ENCODE measurements around the gene RAB8A. TPM values are rescaled to one million over a fixed set of nuclear protein-coding genes. Genes with fewer than 3 reads are reported as not detected.

Gene RAB8A
- total RNA-seq, 2 donors from 2014 or later = 67.7 to 86.0 TPM

DNA sequence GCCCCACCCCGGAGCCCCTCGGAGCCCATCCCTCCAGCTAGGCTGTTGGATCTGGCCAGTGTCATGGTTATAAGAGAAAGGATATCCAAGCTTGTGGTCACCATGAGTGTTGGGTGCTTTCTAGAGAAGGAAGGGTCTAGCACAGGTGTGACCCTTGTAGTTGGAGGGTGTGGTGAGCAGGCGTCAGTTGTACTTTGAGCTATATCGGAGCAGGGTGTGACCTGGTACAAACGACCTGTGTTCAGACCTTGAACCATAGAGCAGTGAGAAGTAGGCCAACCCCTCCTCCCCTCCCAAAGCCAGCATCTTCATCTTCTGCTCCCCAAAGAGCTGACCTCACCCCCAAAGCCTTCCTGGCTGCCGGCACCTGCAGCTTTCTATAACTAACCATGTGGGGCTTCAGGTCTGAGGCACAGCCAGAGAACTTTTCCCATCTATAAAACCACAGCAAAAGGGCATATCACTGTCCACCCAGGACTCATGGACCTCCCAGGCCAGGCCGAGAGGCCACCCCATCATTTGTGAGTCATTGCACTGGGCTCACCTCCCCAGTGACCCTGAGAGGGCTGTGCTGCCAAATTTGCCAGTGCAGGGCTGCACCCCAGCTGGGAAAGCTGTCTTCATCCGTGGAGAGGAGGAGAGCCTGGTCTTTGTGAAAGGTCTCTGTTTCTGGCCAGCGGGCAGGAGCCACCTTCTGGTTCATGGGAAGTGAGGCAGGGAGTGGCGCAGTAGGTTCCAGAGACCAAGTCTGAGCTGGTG, 14.2 kb downstream of the RAB8A start:
- no peak overlapping the region for H3K4me3 ChIP-seq (ENCODE audit: low read length)
- no peaks in the 10 kb centered on the region for H3K9me3 ChIP-seq (ENCODE audit: control insufficient read depth, low read length)
- Mint-ChIP-seq H3K9me3 (no peaks in the 10 kb centered on the region), H3K4me1 (no peaks in the 10 kb centered on the region), H3K4me3 (no peak overlapping the region), H3K27ac (no peak overlapping the region), H3K36me3 (ENCODE audit: low read depth) (peaks cover 65% of the 10 kb centered on the region), H3K27me3 (ENCODE audit: insufficient read depth) (no peaks in the 10 kb centered on the region)
- H3K27me3 ChIP-seq (ENCODE audit: control insufficient read depth, insufficient read depth, low read length, poor library complexity, severe bottlenecking) = no peaks in the 10 kb centered on the region
- TF ChIP-seq CTCF (conservative IDR thresholded peaks at IDR 0.05) = no peak
- H3K4me1 ChIP-seq (ENCODE audit: control insufficient read depth, insufficient read depth, low read length) = no peaks in the 10 kb centered on the region
- DNase-seq = no peak
- 78 to 83% methylated on average over 5 to 10 of the region's 10 CpGs for WGBS, 2 experiments (ENCODE audit: insufficient coverage in 1 of 2, insufficient read length in 1 of 2)
- no peak overlapping the region for H3K9ac ChIP-seq (ENCODE audit: extremely low read depth, low read length, poor library complexity, severe bottlenecking)
- peaks cover 61% of the 10 kb centered on the region for H3K36me3 ChIP-seq (ENCODE audit: control insufficient read depth, insufficient read depth, low read length)
- H3K27ac ChIP-seq (ENCODE audit: low read depth, low read length) = no peak overlapping the region

DNA sequence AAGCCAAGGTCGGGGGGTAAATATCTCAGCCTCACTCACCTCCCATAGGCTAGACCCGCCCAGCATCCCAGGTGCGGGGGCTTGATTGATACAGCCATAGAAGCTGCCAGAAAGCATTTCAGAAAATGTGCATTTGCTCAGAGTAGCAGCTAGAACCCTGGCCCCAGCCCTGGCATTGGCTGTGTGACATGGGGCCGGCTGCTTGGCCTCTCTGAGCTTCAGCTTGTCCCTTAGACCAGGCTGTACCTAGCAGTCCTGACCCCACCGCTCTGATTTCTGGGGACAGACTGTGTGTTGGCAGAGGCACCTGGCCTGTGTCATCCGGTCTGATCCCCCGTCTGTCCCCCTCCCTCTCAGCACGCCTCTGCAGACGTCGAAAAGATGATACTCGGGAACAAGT, 15.4 kb downstream of the RAB8A start:
- no peak for DNase-seq
- Mint-ChIP-seq H3K4me1 (no peaks in the 10 kb centered on the region), H3K27ac (no peak overlapping the region), H3K4me3 (no peak overlapping the region), H3K9me3 (no peaks in the 10 kb centered on the region), H3K36me3 (ENCODE audit: low read depth) (peaks cover 70% of the 10 kb centered on the region), H3K27me3 (ENCODE audit: insufficient read depth) (no peaks in the 10 kb centered on the region)
- no peak overlapping the region for H3K4me3 ChIP-seq (ENCODE audit: low read length)
- no peak overlapping the region for H3K27ac ChIP-seq (ENCODE audit: low read depth, low read length)
- H3K4me1 ChIP-seq (ENCODE audit: control insufficient read depth, insufficient read depth, low read length) = no peaks in the 10 kb centered on the region
- no peaks in the 10 kb centered on the region for H3K27me3 ChIP-seq (ENCODE audit: control insufficient read depth, insufficient read depth, low read length, poor library complexity, severe bottlenecking)
- peaks cover 62% of the 10 kb centered on the region for H3K36me3 ChIP-seq (ENCODE audit: control insufficient read depth, insufficient read depth, low read length)
- H3K9me3 ChIP-seq (ENCODE audit: control insufficient read depth, low read length) = no peaks in the 10 kb centered on the region
- TF ChIP-seq CTCF (conservative IDR thresholded peaks at IDR 0.05) = no peak
- WGBS, 2 experiments (ENCODE audit: insufficient coverage in 1 of 2, insufficient read length in 1 of 2) = 76 to 81% methylated on average over 7 to 11 of the region's 11 CpGs
- no peak overlapping the region for H3K9ac ChIP-seq (ENCODE audit: extremely low read depth, low read length, poor library complexity, severe bottlenecking)

DNA sequence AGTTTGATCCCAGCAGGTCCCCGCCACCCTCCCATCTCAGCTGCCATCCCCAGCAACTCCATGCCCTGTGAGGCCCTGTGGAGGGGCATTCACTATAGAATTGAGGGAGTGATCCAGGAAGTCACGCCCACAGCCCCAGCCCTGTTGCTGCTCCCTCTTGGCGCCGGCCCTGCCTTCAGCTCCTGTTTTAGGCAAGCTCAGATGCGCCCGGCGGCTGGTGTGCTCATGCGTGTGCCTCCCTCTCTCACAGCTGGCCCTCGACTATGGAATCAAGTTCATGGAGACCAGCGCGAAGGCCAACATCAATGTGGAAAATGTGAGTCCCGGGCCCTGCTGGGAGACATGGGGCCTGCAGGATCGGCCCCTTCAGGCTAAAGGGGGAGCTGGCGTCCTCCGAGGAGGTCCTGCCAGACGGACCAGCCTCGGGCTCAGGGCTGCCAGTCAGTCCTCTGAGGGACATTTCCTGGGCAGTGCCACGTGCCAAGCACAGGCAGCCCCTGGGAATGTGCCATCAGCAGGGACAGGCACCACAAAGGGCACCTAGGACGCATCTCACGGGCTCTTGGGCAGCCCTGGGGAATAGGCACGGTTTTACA, 16.2 kb downstream of the RAB8A start:
- Mint-ChIP-seq H3K36me3 (ENCODE audit: low read depth) (peaks cover 71% of the 10 kb centered on the region), H3K9me3 (no peaks in the 10 kb centered on the region), H3K4me3 (no peak overlapping the region), H3K4me1 (no peaks in the 10 kb centered on the region), H3K27ac (no peak overlapping the region), H3K27me3 (ENCODE audit: insufficient read depth) (no peaks in the 10 kb centered on the region)
- 96 to 97% methylated on average over 8 to 21 of the region's 21 CpGs for WGBS, 2 experiments (ENCODE audit: insufficient coverage in 1 of 2, insufficient read length in 1 of 2)
- peaks cover 62% of the 10 kb centered on the region for H3K36me3 ChIP-seq (ENCODE audit: control insufficient read depth, insufficient read depth, low read length)
- DNase-seq = no peak
- H3K9ac ChIP-seq (ENCODE audit: extremely low read depth, low read length, poor library complexity, severe bottlenecking) = no peak overlapping the region
- no peak overlapping the region for H3K4me3 ChIP-seq (ENCODE audit: low read length)
- H3K27ac ChIP-seq (ENCODE audit: low read depth, low read length) = no peak overlapping the region
- TF ChIP-seq CTCF (conservative IDR thresholded peaks at IDR 0.05) = no peak
- no peaks in the 10 kb centered on the region for H3K4me1 ChIP-seq (ENCODE audit: control insufficient read depth, insufficient read depth, low read length)
- H3K27me3 ChIP-seq (ENCODE audit: control insufficient read depth, insufficient read depth, low read length, poor library complexity, severe bottlenecking) = no peaks in the 10 kb centered on the region
- no peaks in the 10 kb centered on the region for H3K9me3 ChIP-seq (ENCODE audit: control insufficient read depth, low read length)
